Upper lobe of left lung (tissue), 6 donors: ENCODE measurements around the gene PHTF1. TPM values are rescaled to one million over a fixed set of nuclear protein-coding genes. Genes with fewer than 3 reads are reported as not detected.

Experiments used
- ATAC-seq, 2 donors: fragments of 200-7000 bp; cut with Tn5 transposase; one replicate each; pipeline ENCODE4 v1.9.1; 2022; ENCODE audit warnings: mild to moderate bottlenecking in 2 of 2, moderate library complexity in 2 of 2; ENCODE audit not compliant: low FRiP score in 2 of 2
- DNase-seq, 2 donors: peaks; one replicate each; pipeline ENCODE4 v3.0.0-alpha.2; 2019 to 2020
- H3K27ac ChIP-seq, 4 donors: fragments of 200-600 bp; sonication (generic); one replicate each; pipeline ENCODE4 v1.5.1; 2016 to 2019
- H3K27me3 ChIP-seq, 4 donors: fragments of 200-600 bp; sonication (generic); one replicate each; pipeline ENCODE4 v1.5.1; 2017 to 2019
- H3K36me3 ChIP-seq, 4 donors: fragments of 200-600 bp; sonication (generic); one replicate each; pipeline ENCODE4 v1.5.1; 2016 to 2019
- H3K4me1 ChIP-seq, 4 donors: fragments of 200-600 bp; sonication (generic); one replicate each; pipeline ENCODE4 v1.5.1; 2018 to 2019
- H3K4me3 ChIP-seq, 4 donors: fragments of 200-600 bp; sonication (generic); one replicate each; pipeline ENCODE4 v1.5.1; 2017 to 2019; ENCODE audit warnings: mild to moderate bottlenecking in 2 of 4, moderate library complexity in 1 of 4
- H3K9me3 ChIP-seq, 4 donors: fragments of 200-600 bp; sonication (generic); one replicate each; pipeline ENCODE4 v1.5.1; 2018 to 2019
- EP300 ChIP-seq, 4 donors: sonication (generic); formaldehyde crosslinking; IDR thresholded peaks; one replicate each; pipeline ENCODE4 v1.5.1; 2017; ENCODE audit warnings: antibody characterized with exemption in 4 of 4, control low read depth in 2 of 4
- POLR2A ChIP-seq, 4 donors: fragments of 450-650 bp; IDR thresholded peaks; one replicate each; pipeline ENCODE4 v1.5.1; 2016 to 2017; ENCODE audit warnings: antibody characterized with exemption in 4 of 4, mild to moderate bottlenecking in 2 of 4
- POLR2AphosphoS5 ChIP-seq, 2 donors: sonication (generic); formaldehyde crosslinking; IDR thresholded peaks; one replicate each; pipeline ENCODE4 v1.5.1; 2017; ENCODE audit warnings: antibody characterized with exemption in 2 of 2
- WGBS, 2 donors: methylation state at CpG; one replicate each; pipeline ENCODE4 v1.1.5; 2017 to 2018; 5-methylcytosine and 5-hydroxymethylcytosine counted together
- total RNA-seq, 6 donors: library from RNA; depleted of rRNA in 4 of 6; stranded (reverse); fragments of >200 nt in 4 of 6; gene quantifications; one replicate each; pipeline versions ENCODE4 v1.1.0 to v1.2.1, GENCODE V29; 2016 to 2021
- TF ChIP-seq, protein P1 (sequence below), 6 experiments: fragments of 450-650 bp in 4 of 6; fragments of 200-600 bp in 2 of 6; sonication (generic) in 2 of 6; IDR thresholded peaks; one replicate each; pipeline ENCODE4 v1.5.1; 2016 to 2019; ENCODE audit warnings: antibody characterized with exemption in 6 of 6
- donor health status: DM: no; HTN: no; CAD: no; lungs with moderate emphysema.
- donor health status: DM: no; HTN: yes; CAD: no; lungs with severe emphysema.

PHTF1 gene
- total RNA-seq, 6 donors from 2014 or later, result 14.7 to 42.3 (median 22.7) TPM

DNA sequence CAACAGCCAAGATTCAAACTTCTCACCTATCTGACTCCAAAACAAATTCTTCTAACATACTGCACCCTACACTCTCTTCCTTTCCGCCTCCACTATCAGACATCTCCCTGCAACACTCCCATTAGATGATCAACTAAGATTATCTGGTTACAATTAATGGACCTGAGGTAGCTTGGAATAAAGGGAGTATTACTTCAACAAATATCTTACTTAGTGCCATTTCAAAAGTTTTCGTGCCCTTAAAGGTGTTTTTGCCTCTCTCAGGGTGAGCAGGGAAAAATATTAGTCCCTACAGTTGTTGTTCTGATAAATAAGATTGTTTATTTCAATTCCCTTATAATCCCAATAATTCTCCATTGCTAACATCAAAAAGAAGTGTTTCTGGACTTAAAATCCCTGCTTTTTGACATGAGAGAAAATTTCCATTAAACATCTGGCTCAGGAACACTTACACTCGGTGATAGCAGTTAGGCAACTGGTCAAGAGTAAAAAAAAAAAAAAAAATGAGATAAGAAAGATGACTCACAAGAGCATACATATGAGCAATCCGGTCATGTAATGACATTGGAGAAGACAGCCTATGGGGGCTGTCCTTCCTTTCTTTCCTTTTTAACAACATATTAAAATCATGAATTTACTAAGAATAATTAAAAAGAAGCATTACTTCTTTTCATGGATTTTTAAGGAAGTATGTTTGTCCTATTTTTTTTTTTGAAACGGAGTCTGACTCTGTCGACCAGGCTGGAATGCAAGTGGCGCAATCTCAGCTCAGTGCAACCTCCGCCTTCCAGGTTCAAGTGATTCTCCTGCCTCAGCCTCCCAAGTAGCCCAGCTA is 45.4 kb upstream of the PHTF1 start:
- H3K4me1 ChIP-seq, result peaks cover 36 to 58% (median 45%) of the 10 kb centered on the region in 4 donors

DNA sequence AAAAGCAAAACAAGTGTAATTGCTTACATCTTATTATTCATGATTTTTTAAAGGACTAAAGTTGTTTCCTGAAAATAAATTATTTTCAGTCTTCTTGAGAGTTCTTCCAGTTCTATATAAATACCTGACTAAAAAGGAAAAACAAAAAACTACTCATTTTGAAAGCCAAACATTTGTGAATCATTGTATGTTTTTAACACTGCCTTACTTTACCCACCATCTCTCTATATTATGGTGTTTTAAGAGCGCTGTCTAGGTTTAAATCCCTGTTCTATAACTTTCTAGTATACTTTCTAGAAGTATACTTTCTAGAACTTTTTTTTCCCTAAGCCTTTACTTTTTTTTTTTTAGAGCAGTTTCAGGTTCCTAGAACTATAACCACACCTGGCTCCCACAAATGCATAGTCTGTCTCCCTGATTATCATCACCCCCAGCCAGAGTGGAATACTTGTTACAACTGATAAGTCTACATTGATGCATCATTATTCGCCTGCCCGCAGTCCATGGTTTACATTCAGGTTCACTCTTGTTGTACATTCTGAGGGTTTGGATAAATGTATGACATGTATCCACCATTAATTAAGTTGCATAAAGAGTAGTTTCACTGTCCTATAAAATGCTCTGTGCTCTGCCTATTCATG is 43.2 kb upstream of the PHTF1 start:
- Histone ChIP-seq H3K4me1 (peaks cover 46 to 55% (median 46%) of the 10 kb centered on the region in 4 donors), H3K27ac (no peak overlapping the region), H3K9me3 (no peaks in the 10 kb centered on the region), H3K36me3 (peaks cover 0 to 4% (median 1%) of the 10 kb centered on the region in 4 donors), H3K27me3 (no peaks in the 10 kb centered on the region), H3K4me3 (no peak overlapping the region)
- DNase-seq (no peak), ATAC-seq (no peak)
- TF ChIP-seq POLR2AphosphoS5 (IDR thresholded peaks at IDR 0.05) (no peak), POLR2A (IDR thresholded peaks at IDR 0.05) (no peak), EP300 (IDR thresholded peaks at IDR 0.05) (no peak)
- TF ChIP-seq, protein P1, sequence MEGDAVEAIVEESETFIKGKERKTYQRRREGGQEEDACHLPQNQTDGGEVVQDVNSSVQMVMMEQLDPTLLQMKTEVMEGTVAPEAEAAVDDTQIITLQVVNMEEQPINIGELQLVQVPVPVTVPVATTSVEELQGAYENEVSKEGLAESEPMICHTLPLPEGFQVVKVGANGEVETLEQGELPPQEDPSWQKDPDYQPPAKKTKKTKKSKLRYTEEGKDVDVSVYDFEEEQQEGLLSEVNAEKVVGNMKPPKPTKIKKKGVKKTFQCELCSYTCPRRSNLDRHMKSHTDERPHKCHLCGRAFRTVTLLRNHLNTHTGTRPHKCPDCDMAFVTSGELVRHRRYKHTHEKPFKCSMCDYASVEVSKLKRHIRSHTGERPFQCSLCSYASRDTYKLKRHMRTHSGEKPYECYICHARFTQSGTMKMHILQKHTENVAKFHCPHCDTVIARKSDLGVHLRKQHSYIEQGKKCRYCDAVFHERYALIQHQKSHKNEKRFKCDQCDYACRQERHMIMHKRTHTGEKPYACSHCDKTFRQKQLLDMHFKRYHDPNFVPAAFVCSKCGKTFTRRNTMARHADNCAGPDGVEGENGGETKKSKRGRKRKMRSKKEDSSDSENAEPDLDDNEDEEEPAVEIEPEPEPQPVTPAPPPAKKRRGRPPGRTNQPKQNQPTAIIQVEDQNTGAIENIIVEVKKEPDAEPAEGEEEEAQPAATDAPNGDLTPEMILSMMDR (IDR thresholded peaks at IDR 0.05), result no peak
- WGBS, 2 donors, result 91 to 94% methylated on average over 3 of the region's 3 CpGs

More for the DNA sequence above, 45.4 kb upstream of the PHTF1 start:
- Histone ChIP-seq H3K4me3 (no peak overlapping the region), H3K27ac (peak overlapping the region in 3 of 4 donors; percentile 9 to 61 (median 49)), H3K27me3 (no peaks in the 10 kb centered on the region), H3K9me3 (no peaks in the 10 kb centered on the region), H3K36me3 (no peaks in the 10 kb centered on the region)
- WGBS, 2 donors, result 52 to 56% methylated on average over 8 of the region's 8 CpGs
- TF ChIP-seq EP300 (IDR thresholded peaks at IDR 0.05) (no peak), POLR2A (IDR thresholded peaks at IDR 0.05) (no peak), POLR2AphosphoS5 (IDR thresholded peaks at IDR 0.05) (no peak)
- TF ChIP-seq, protein P1 (IDR thresholded peaks at IDR 0.05), result no peak
- DNase-seq (peak in 1 of 2 donors; percentile 36), ATAC-seq (peak in 1 of 2 donors; percentile 88)

DNA sequence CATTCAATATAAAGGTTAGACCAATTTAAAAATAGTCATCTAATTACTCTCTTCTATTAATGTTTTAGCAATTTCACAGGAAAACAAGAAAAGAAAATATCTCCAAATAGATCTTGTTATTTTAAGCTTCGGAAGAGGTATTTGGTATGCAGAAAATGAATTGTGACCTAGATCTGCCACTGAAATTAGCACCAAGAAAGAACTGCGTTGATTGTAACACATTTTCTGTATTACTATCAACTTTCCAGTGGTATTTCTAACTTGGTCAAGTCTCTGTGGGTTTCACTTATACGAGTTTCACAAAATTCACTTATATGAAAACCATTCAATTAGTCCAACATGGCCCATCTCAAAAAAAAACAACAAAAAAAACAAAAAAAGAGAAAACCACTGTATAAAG is 41.2 kb upstream of the PHTF1 start:
- no peaks in the 10 kb centered on the region for H3K27me3 ChIP-seq
- no peak for ATAC-seq
- no peak overlapping the region for H3K4me3 ChIP-seq
- no peak for TF ChIP-seq POLR2A (IDR thresholded peaks at IDR 0.05)
- TF ChIP-seq POLR2AphosphoS5 (IDR thresholded peaks at IDR 0.05), result no peak
- TF ChIP-seq, protein P1 (IDR thresholded peaks at IDR 0.05), result no peak
- TF ChIP-seq EP300 (IDR thresholded peaks at IDR 0.05), result no peak
- DNase-seq, result no peak
- H3K36me3 ChIP-seq, result peaks cover 0 to 24% (median 2%) of the 10 kb centered on the region in 4 donors
- no peak overlapping the region for H3K27ac ChIP-seq
- WGBS, 2 donors, result 59 to 69% methylated on average over 3 of the region's 3 CpGs
- H3K4me1 ChIP-seq, result peaks cover 42 to 46% (median 43%) of the 10 kb centered on the region in 4 donors
- H3K9me3 ChIP-seq, result no peaks in the 10 kb centered on the region

DNA sequence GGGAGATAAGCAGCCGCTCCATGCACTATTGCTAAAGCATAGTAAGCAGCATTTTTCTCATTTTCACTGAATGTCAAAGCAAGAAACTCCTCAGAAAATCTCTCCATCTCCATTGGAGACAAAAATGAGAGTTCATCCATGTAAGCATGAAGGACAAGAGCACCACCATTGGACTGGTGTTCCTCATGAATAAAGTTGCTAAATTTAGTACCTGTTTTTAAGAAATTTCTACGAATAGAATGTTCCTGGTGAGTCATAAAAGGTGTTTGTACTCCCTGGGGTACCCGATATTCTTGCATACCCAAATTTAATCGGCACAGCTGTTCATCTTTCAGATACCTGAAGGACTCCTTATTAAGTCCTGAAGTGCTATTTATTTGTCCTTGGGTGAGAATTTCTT is 38.2 kb upstream of the PHTF1 start:
- no peak overlapping the region for H3K4me3 ChIP-seq

More for the DNA sequence above, 38.2 kb upstream of the PHTF1 start:
- Histone ChIP-seq H3K27me3 (no peaks in the 10 kb centered on the region), H3K9me3 (no peaks in the 10 kb centered on the region), H3K27ac (no peak overlapping the region), H3K4me1 (peaks cover 36 to 45% (median 40%) of the 10 kb centered on the region in 4 donors), H3K36me3 (peaks cover 0 to 31% (median 2%) of the 10 kb centered on the region in 4 donors)
- ATAC-seq (no peak), DNase-seq (no peak)
- WGBS, 2 donors, result 76 to 86% methylated on average over 4 of the region's 4 CpGs
- TF ChIP-seq EP300 (IDR thresholded peaks at IDR 0.05), result no peak
- TF ChIP-seq POLR2A (IDR thresholded peaks at IDR 0.05), result no peak
- no peak for TF ChIP-seq POLR2AphosphoS5 (IDR thresholded peaks at IDR 0.05)
- TF ChIP-seq, protein P1 (IDR thresholded peaks at IDR 0.05), result no peak
